ENCODE results near the gene PPARG. TPM values are rescaled to one million over a fixed set of nuclear protein-coding genes. Genes with fewer than 3 reads are reported as not detected.

The PPARG gene
- total RNA-seq, 4 donors from 2014 or later = 20.0 to 64.2 (median 29.6) TPM

DNA sequence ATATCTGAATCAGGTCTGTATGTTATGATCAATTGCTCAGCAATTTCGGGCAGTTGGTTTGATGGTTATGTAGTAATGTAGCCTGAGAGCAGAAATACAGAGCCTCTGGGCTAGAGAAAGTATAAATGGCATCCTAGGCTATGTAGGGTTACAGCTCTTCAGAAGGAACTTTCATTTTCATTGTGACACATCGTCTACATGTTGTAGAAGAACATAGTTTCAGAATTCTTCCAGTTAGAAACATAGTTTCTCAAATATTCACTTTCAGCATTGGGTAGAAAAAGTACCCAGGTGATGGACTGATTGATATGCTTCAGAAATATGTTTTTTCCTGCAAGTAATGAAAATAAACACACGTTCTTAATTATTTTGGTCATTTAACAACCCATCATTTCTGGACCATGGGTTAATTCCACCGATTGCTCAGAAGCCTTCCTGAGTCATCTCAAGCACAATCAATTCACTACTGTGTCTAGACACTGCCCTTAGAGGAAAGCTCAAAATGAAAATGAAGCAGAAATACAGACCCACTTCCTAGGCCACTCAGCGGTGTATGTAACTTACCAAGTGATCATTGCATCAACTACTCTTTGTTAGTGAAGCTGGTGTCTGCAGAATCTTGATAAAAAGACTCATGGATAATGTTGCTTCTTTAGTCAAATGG lies 106.6 kb downstream of the PPARG start:
- Histone ChIP-seq H3K27me3 (no peaks in the 10 kb centered on the region), H3K27ac (no peak overlapping the region), H3K4me3 (no peak overlapping the region), H3K9me3 (no peaks in the 10 kb centered on the region), H3K36me3 (no peaks in the 10 kb centered on the region), H3K4me1 (peaks cover 0 to 11% (median 4%) of the 10 kb centered on the region in 4 donors)
- no peak for TF ChIP-seq EP300 (IDR thresholded peaks at IDR 0.05)
- WGBS, 2 donors = 76% methylated on average over 5 of the region's 5 CpGs
- no peak for DNase-seq (ENCODE audit: low spot score in 2 of 2)

GRCh38 chr3:12396471-12396870 lies 107.6 kb downstream of the PPARG start:
- Histone ChIP-seq H3K27ac (no peak overlapping the region), H3K4me1 (peaks cover 0 to 11% (median 4%) of the 10 kb centered on the region in 4 donors), H3K36me3 (no peaks in the 10 kb centered on the region), H3K9me3 (no peaks in the 10 kb centered on the region), H3K27me3 (no peaks in the 10 kb centered on the region), H3K4me3 (no peak overlapping the region)
- TF ChIP-seq EP300 (IDR thresholded peaks at IDR 0.05) = no peak
- TF ChIP-seq CTCF (IDR thresholded peaks at IDR 0.05) = no peak
- no peak for TF ChIP-seq POLR2A (IDR thresholded peaks at IDR 0.05)
- WGBS, 2 donors = 74 to 79% methylated on average over 6 of the region's 6 CpGs
- no peak for DNase-seq (ENCODE audit: low spot score in 2 of 2)

DNA sequence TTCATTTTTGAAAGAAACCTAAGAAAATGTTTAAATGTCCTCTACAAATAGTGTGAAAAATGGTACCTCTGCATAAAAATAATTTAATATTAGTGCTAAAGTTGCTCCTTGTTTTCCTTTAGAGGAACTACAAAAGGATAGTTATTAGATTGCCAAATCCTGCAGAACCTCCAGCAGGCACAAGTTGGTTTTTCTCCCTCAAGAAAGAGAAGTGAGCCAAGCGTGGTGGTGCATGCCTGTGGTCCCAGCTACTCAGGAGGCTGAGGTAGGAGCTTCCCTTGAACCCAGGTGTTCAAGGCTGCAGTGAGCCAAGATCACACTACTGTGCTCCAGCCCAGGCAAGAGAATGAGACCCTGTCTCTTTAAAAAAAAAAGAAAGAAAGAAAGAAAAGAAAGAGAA lies 110.4 kb downstream of the PPARG start:
- TF ChIP-seq EP300 (IDR thresholded peaks at IDR 0.05) = no peak
- TF ChIP-seq CTCF (IDR thresholded peaks at IDR 0.05) = no peak
- TF ChIP-seq POLR2A (IDR thresholded peaks at IDR 0.05) = no peak
- WGBS, 2 donors = 63 to 83% methylated on average over 1 of the region's 1 CpG

GRCh38 chr3:12400616-12401194 lies 111.8 kb downstream of the PPARG start:
- Histone ChIP-seq H3K27ac (no peak overlapping the region), H3K36me3 (no peaks in the 10 kb centered on the region), H3K27me3 (no peaks in the 10 kb centered on the region), H3K4me3 (no peak overlapping the region), H3K9me3 (no peaks in the 10 kb centered on the region), H3K4me1 (no peaks in the 10 kb centered on the region)
- no peak for DNase-seq (ENCODE audit: low spot score in 2 of 2)
- TF ChIP-seq EP300 (IDR thresholded peaks at IDR 0.05) = no peak
- TF ChIP-seq CTCF (IDR thresholded peaks at IDR 0.05) = no peak
- TF ChIP-seq POLR2A (IDR thresholded peaks at IDR 0.05) = no peak
- WGBS, 2 donors = 88 to 91% methylated on average over 2 of the region's 2 CpGs

More for the DNA sequence above, 110.4 kb downstream of the PPARG start:
- Histone ChIP-seq H3K27ac (no peak overlapping the region), H3K4me1 (peaks cover 0 to 4% (median under 1%) of the 10 kb centered on the region in 4 donors), H3K4me3 (no peak overlapping the region), H3K9me3 (no peaks in the 10 kb centered on the region), H3K36me3 (no peaks in the 10 kb centered on the region), H3K27me3 (no peaks in the 10 kb centered on the region)
- no peak for DNase-seq (ENCODE audit: low spot score in 2 of 2)

DNA sequence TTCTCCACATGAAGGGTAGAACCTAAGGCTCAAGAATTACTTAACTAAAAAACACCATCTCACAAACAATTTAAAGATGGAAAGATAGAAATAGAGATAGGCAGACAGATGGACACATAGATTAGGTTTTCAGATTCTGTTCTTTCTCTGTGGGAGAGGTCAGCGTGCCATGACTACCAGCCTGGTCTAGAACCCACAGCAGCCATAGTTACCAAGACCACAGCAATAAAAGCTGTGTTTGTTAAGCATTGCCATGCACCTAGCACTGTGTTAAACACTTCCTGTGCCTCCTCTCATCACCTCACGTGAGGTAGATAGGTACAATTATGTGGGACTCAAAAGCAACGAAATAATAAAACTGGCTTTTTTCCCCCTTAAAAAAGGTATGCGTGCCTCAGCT lies 112.3 kb downstream of the PPARG start:
- WGBS, 2 donors = 86 to 87% methylated on average over 4 of the region's 4 CpGs
- Histone ChIP-seq H3K4me1 (no peaks in the 10 kb centered on the region), H3K9me3 (no peaks in the 10 kb centered on the region), H3K4me3 (no peak overlapping the region), H3K27me3 (no peaks in the 10 kb centered on the region), H3K27ac (no peak overlapping the region), H3K36me3 (no peaks in the 10 kb centered on the region)
- no peak for TF ChIP-seq CTCF (IDR thresholded peaks at IDR 0.05)
- no peak for TF ChIP-seq EP300 (IDR thresholded peaks at IDR 0.05)
- no peak for TF ChIP-seq POLR2A (IDR thresholded peaks at IDR 0.05)
- DNase-seq (ENCODE audit: low spot score in 2 of 2) = no peak
